Stimulated activated CD4-positive, alpha-beta T cell treated with anti-CD3 and anti-CD28 coated beads, Interleukin-4, amount 100 ng/mL, for 24 hours (primary cell): ENCODE measurements around the gene CPPED1.

ENCODE experiments used
- DNase-seq: peaks from one replicate; pipeline ENCODE4 v3.0.0-alpha.2; 2020

CPPED1 gene

GRCh38 chr16:12764813-12765488 is 38.7 kb downstream of the CPPED1 start:
- no peak for DNase-seq

- DNase-seq = no peak
Measured at GRCh38 chr16:12763517-12763916, 40.2 kb downstream of the CPPED1 start.

GRCh38 chr16:12760819-12761611 is 42.7 kb downstream of the CPPED1 start:
- DNase-seq = no peak

GRCh38 chr16:12758670-12759558 is 44.8 kb downstream of the CPPED1 start:
- DNase-seq = no peak

- DNase-seq = no peak
Measured at GRCh38 chr16:12758031-12758669, 45.5 kb downstream of the CPPED1 start.

- DNase-seq = no peak
Measured at GRCh38 chr16:12757546-12757945, 46.1 kb downstream of the CPPED1 start.

- DNase-seq = no peak
Measured at GRCh38 chr16:12754824-12755543, 48.7 kb downstream of the CPPED1 start.

- DNase-seq = no peak
Measured at GRCh38 chr16:12753203-12754023, 50.3 kb downstream of the CPPED1 start.

- no peak for DNase-seq
Measured at GRCh38 chr16:12752159-12752558, 51.5 kb downstream of the CPPED1 start.

GRCh38 chr16:12750554-12750918 is 53.2 kb downstream of the CPPED1 start:
- DNase-seq = peak; percentile 8

- DNase-seq = no peak
Measured at GRCh38 chr16:12749076-12749475, 54.6 kb downstream of the CPPED1 start.

GRCh38 chr16:12747827-12748226 is 55.9 kb downstream of the CPPED1 start:
- no peak for DNase-seq

- DNase-seq = no peak
Measured at GRCh38 chr16:12747261-12747660, 56.4 kb downstream of the CPPED1 start.

- no peak for DNase-seq
Measured at GRCh38 chr16:12744860-12745259, 58.8 kb downstream of the CPPED1 start.

- DNase-seq = no peak
Measured at GRCh38 chr16:12742741-12743140, 60.9 kb downstream of the CPPED1 start.

- no peak for DNase-seq
Measured at GRCh38 chr16:12740986-12741610, 62.6 kb downstream of the CPPED1 start.

GRCh38 chr16:12739738-12740137 is 63.9 kb downstream of the CPPED1 start:
- no peak for DNase-seq

- DNase-seq = no peak
Measured at GRCh38 chr16:12737563-12737962, 66.1 kb downstream of the CPPED1 start.

GRCh38 chr16:12735805-12736204 is 67.9 kb downstream of the CPPED1 start:
- no peak for DNase-seq

GRCh38 chr16:12732600-12732999 is 71.1 kb downstream of the CPPED1 start:
- DNase-seq = no peak

- DNase-seq = no peak
Measured at GRCh38 chr16:12729448-12729847, 74.2 kb downstream of the CPPED1 start.
